Astrocyte (in vitro differentiated cells and primary cell): ENCODE measurements around the gene CNTNAP2. TPM values are rescaled to one million over a fixed set of nuclear protein-coding genes. Genes with fewer than 3 reads are reported as not detected.

ENCODE experiments used
- DNase-seq: peaks from one replicate; pipeline ENCODE4 v3.0.0-alpha.2; 2010; ENCODE audit warnings: low read depth
- FAIRE-seq: peaks from 2 replicates; lab custom pipeline; 2011; peaks lifted over from hg19 to GRCh38; lab: Jason Lieb, UNC
- H2AFZ ChIP-seq: 2 replicates; pipeline ENCODE4 v1.6.0; 2012; ENCODE audit warnings: low read depth, low read length, inconsistent platforms
- H3K27ac ChIP-seq: 2 replicates; pipeline ENCODE4 v1.5.1; 2011; ENCODE audit warnings: low read depth, low read length, inconsistent platforms
- H3K27me3 ChIP-seq: 2 replicates; pipeline ENCODE4 v1.6.0; 2011; ENCODE audit warnings: low read length, inconsistent platforms; ENCODE audit not compliant: insufficient read depth
- H3K36me3 ChIP-seq: 2 replicates; pipeline ENCODE4 v1.5.1; 2011; ENCODE audit warnings: low read length, inconsistent platforms; ENCODE audit not compliant: insufficient read depth
- H3K4me1 ChIP-seq: 2 replicates; pipeline ENCODE4 v1.5.1; 2011; ENCODE audit warnings: low read length, inconsistent platforms; ENCODE audit not compliant: insufficient read depth
- H3K4me2 ChIP-seq: 2 replicates; pipeline ENCODE4 v1.6.0; 2012; ENCODE audit warnings: low read length, inconsistent platforms
- H3K4me3 ChIP-seq: 2 replicates; pipeline ENCODE4 v1.5.1; 2011; ENCODE audit warnings: low read depth, mild to moderate bottlenecking, low read length, inconsistent platforms; ENCODE audit not compliant: insufficient read depth
- H3K79me2 ChIP-seq: 2 replicates; pipeline ENCODE4 v1.6.0; 2012; ENCODE audit warnings: mild to moderate bottlenecking, low read length, inconsistent platforms; ENCODE audit not compliant: insufficient read depth
- H3K9ac ChIP-seq: 2 replicates; pipeline ENCODE4 v1.6.0; 2012; ENCODE audit warnings: mild to moderate bottlenecking, low read length, inconsistent platforms
- H3K9me3 ChIP-seq: 2 replicates; pipeline ENCODE4 v1.5.1; 2012; ENCODE audit warnings: low read depth, mild to moderate bottlenecking, low read length, inconsistent platforms; ENCODE audit not compliant: insufficient read depth
- H4K20me1 ChIP-seq: 2 replicates; pipeline ENCODE4 v1.6.0; 2012; ENCODE audit warnings: low read length, inconsistent platforms; ENCODE audit not compliant: insufficient read depth
- H3K27ac Mint-ChIP-seq: one replicate; pipeline ENCODE4 v1.8.0; 2021; ENCODE audit warnings: mild to moderate bottlenecking, mixed read lengths; ENCODE audit not compliant: unreplicated experiment
- H3K27me3 Mint-ChIP-seq: one replicate; pipeline ENCODE4 v1.8.0; 2021; ENCODE audit warnings: low read depth, mixed read lengths; ENCODE audit not compliant: unreplicated experiment
- H3K36me3 Mint-ChIP-seq: one replicate; pipeline ENCODE4 v1.8.0; 2021; ENCODE audit warnings: low read depth, mixed read lengths; ENCODE audit not compliant: unreplicated experiment
- H3K4me1 Mint-ChIP-seq: one replicate; pipeline ENCODE4 v1.8.0; 2021; ENCODE audit warnings: low read depth, mixed read lengths; ENCODE audit not compliant: unreplicated experiment
- H3K4me3 Mint-ChIP-seq: one replicate; pipeline ENCODE4 v1.8.0; 2021; ENCODE audit warnings: mild to moderate bottlenecking, moderate library complexity, mixed read lengths; ENCODE audit not compliant: unreplicated experiment
- H3K9me3 Mint-ChIP-seq: one replicate; pipeline ENCODE4 v1.8.0; 2021; ENCODE audit warnings: mild to moderate bottlenecking, mixed read lengths; ENCODE audit not compliant: unreplicated experiment
- CTCF ChIP-seq: IDR thresholded peaks from 2 replicates; pipeline ENCODE4 v1.5.1; 2011; ENCODE audit warnings: low read depth, mild to moderate bottlenecking, inconsistent platforms, low read length, moderate library complexity; ENCODE audit not compliant: insufficient read depth
- EZH2 ChIP-seq: IDR thresholded peaks from 2 replicates; pipeline ENCODE4 v1.6.1; 2012; ENCODE audit warnings: mild to moderate bottlenecking, low read length, inconsistent platforms; ENCODE audit not compliant: insufficient read depth
- total RNA-seq: library from RNA; stranded (reverse); gene quantifications from 2 replicates; pipeline ENCODE4 v1.2.1, GENCODE V29; 2021

The CNTNAP2 gene
- total RNA-seq, 1 donor from 2014 or later = 20.0 TPM

GRCh38 chr7:147193476-147193875 is 1076.9 kb downstream of the CNTNAP2 start:
- Histone ChIP-seq H3K79me2 (no peaks in the 10 kb centered on the region), H3K4me2 (no peak overlapping the region), H3K4me3 (no peak overlapping the region), H3K9ac (no peak overlapping the region), H3K36me3 (no peaks in the 10 kb centered on the region), H3K27ac (no peak overlapping the region), H4K20me1 (no peaks in the 10 kb centered on the region), H3K9me3 (no peaks in the 10 kb centered on the region), H2AFZ (no peak overlapping the region), H3K27me3 (no peaks in the 10 kb centered on the region), H3K4me1 (no peaks in the 10 kb centered on the region)
- FAIRE-seq (no peak), DNase-seq (no peak)
- TF ChIP-seq CTCF = no peak
- no peak for TF ChIP-seq EZH2
- Mint-ChIP-seq H3K4me3 (no peak overlapping the region), H3K36me3 (no peaks in the 10 kb centered on the region), H3K27me3 (no peaks in the 10 kb centered on the region), H3K27ac (no peak overlapping the region), H3K9me3 (peaks cover 5% of the 10 kb centered on the region), H3K4me1 (peaks cover 3% of the 10 kb centered on the region)

- H2AFZ ChIP-seq = no peak overlapping the region
- H3K9ac ChIP-seq = no peak overlapping the region
- H3K4me3 Mint-ChIP-seq = no peak overlapping the region
- H3K36me3 ChIP-seq = no peaks in the 10 kb centered on the region
- no peaks in the 10 kb centered on the region for H3K27me3 Mint-ChIP-seq
- no peaks in the 10 kb centered on the region for H3K36me3 Mint-ChIP-seq
- no peak for TF ChIP-seq CTCF
- no peak for TF ChIP-seq EZH2
- no peaks in the 10 kb centered on the region for H3K27me3 ChIP-seq
- no peak for FAIRE-seq
- H3K27ac ChIP-seq = no peak overlapping the region
- H3K4me2 ChIP-seq = no peak overlapping the region
- H3K27ac Mint-ChIP-seq = no peak overlapping the region
- no peaks in the 10 kb centered on the region for H3K9me3 ChIP-seq
- H3K9me3 Mint-ChIP-seq = peaks cover 4% of the 10 kb centered on the region
- H3K4me3 ChIP-seq = no peak overlapping the region
- no peak for DNase-seq
- H3K4me1 ChIP-seq = no peaks in the 10 kb centered on the region
- H3K79me2 ChIP-seq = no peaks in the 10 kb centered on the region
- H3K4me1 Mint-ChIP-seq = peaks cover 3% of the 10 kb centered on the region
- H4K20me1 ChIP-seq = no peaks in the 10 kb centered on the region
These were observed 1079.9 kb downstream of the CNTNAP2 start for GRCh38 chr7:147196481-147196880.

- Histone ChIP-seq H3K79me2 (no peaks in the 10 kb centered on the region), H3K4me2 (no peak overlapping the region), H3K4me3 (no peak overlapping the region), H4K20me1 (no peaks in the 10 kb centered on the region), H2AFZ (no peak overlapping the region), H3K9me3 (no peaks in the 10 kb centered on the region), H3K27me3 (no peaks in the 10 kb centered on the region), H3K9ac (no peak overlapping the region), H3K4me1 (no peaks in the 10 kb centered on the region), H3K27ac (no peak overlapping the region), H3K36me3 (no peaks in the 10 kb centered on the region)
- H3K27me3 Mint-ChIP-seq = no peaks in the 10 kb centered on the region
- peaks cover 3% of the 10 kb centered on the region for H3K4me1 Mint-ChIP-seq
- H3K9me3 Mint-ChIP-seq = peaks cover 4% of the 10 kb centered on the region
- H3K4me3 Mint-ChIP-seq = no peak overlapping the region
- TF ChIP-seq EZH2 = no peak
- no peak for TF ChIP-seq CTCF
- no peaks in the 10 kb centered on the region for H3K36me3 Mint-ChIP-seq
- FAIRE-seq (no peak), DNase-seq (no peak)
- H3K27ac Mint-ChIP-seq = no peak overlapping the region
These were observed 1080.4 kb downstream of the CNTNAP2 start for GRCh38 chr7:147197006-147197405.
